H1 (cell line): ENCODE measurements around the gene KIF3B. TPM values are rescaled to one million over a fixed set of nuclear protein-coding genes. Genes with fewer than 3 reads are reported as not detected.

Experiments used
- ATF2 ChIP-seq: IDR thresholded peaks from 2 replicates; pipeline ENCODE4 v1.6.1; 2012; ENCODE audit warnings: low read length, inconsistent platforms
- EGR1 ChIP-seq: IDR thresholded peaks from 2 replicates; pipeline ENCODE4 v1.6.1; 2011; ENCODE audit warnings: low read depth, low read length, borderline replicate concordance
- EZH2 ChIP-seq: fragments of 200-600 bp; sonication (generic); IDR thresholded peaks from 2 replicates; pipeline ENCODE4 v1.7.1; 2012; ENCODE audit warnings: low read depth, mild to moderate bottlenecking, moderate library complexity, low read length, inconsistent platforms; ENCODE audit not compliant: severe bottlenecking
- GABPA ChIP-seq: IDR thresholded peaks from 2 replicates; pipeline ENCODE4 v1.6.1; 2011; ENCODE audit warnings: mild to moderate bottlenecking, low read length, moderate library complexity, borderline replicate concordance; ENCODE audit not compliant: insufficient read depth
- GTF2F1 ChIP-seq: IDR thresholded peaks from 2 replicates; pipeline ENCODE4 v1.6.1; 2012; ENCODE audit warnings: low read depth, low read length, improper control_type of control experiment, borderline replicate concordance
- JUND ChIP-seq: IDR thresholded peaks from 2 replicates; pipeline ENCODE4 v1.6.1; 2011; ENCODE audit warnings: mild to moderate bottlenecking, improper control_type of control experiment, low read length
- KDM1A ChIP-seq: fragments of 200-600, 300-600 bp; sonication (generic); IDR thresholded peaks from 2 replicates; pipeline ENCODE4 v1.7.1; 2016; ENCODE audit warnings: mild to moderate bottlenecking, low read length, borderline replicate concordance
- KDM5A ChIP-seq: fragments of 200-600 bp; IDR thresholded peaks from 2 replicates; pipeline ENCODE4 v1.7.1; 2012; ENCODE audit warnings: mild to moderate bottlenecking, low read length, inconsistent platforms, mixed read lengths
- MAFK ChIP-seq: IDR thresholded peaks from 2 replicates; pipeline ENCODE4 v1.6.1; 2012; ENCODE audit warnings: low read depth, mild to moderate bottlenecking, improper control_type of control experiment, low read length
- NRF1 ChIP-seq: IDR thresholded peaks from 2 replicates; pipeline ENCODE4 v1.6.1; 2011; ENCODE audit warnings: mild to moderate bottlenecking, low read depth, low read length, improper control_type of control experiment
- RAD21 ChIP-seq, 2 experiments: IDR thresholded peaks in 1 of 2; conservative IDR thresholded peaks in 1 of 2; 2 replicates each; pipeline ENCODE4 v1.6.1; 2011; ENCODE audit warnings: low read depth in 2 of 2, low read length in 2 of 2, improper control_type of control experiment in 1 of 2, inconsistent platforms in 1 of 2, mild to moderate bottlenecking in 1 of 2, moderate library complexity in 1 of 2
- RXRA ChIP-seq: IDR thresholded peaks from 2 replicates; pipeline ENCODE4 v1.6.1; 2011; ENCODE audit warnings: low read depth, mild to moderate bottlenecking, low read length, moderate library complexity; ENCODE audit not compliant: insufficient read depth
- SIX5 ChIP-seq: IDR thresholded peaks from 2 replicates; pipeline ENCODE4 v1.6.1; 2011; ENCODE audit warnings: mild to moderate bottlenecking, low read depth, low read length
- SP1 ChIP-seq: IDR thresholded peaks from 2 replicates; pipeline ENCODE4 v1.6.1; 2011; ENCODE audit warnings: low read depth, low read length
- SP2 ChIP-seq: IDR thresholded peaks from 2 replicates; pipeline ENCODE4 v1.6.1; 2012; ENCODE audit warnings: mild to moderate bottlenecking, low read length, inconsistent platforms
- SRF ChIP-seq: IDR thresholded peaks from 2 replicates; pipeline ENCODE4 v1.6.1; 2011; ENCODE audit warnings: mild to moderate bottlenecking, low read depth, low read length, moderate library complexity
- TAF1 ChIP-seq: IDR thresholded peaks from 2 replicates; pipeline ENCODE4 v1.6.1; 2011; ENCODE audit warnings: mild to moderate bottlenecking, low read depth, low read length
- TAF7 ChIP-seq: optimal IDR thresholded peaks from 2 replicates; pipeline ENCODE3; 2011; ENCODE audit warnings: low read depth, mild to moderate bottlenecking, inconsistent platforms, low read length, moderate library complexity, borderline replicate concordance
- TBP ChIP-seq: IDR thresholded peaks from 2 replicates; pipeline ENCODE4 v1.6.1; 2011; ENCODE audit warnings: low read depth, low read length, improper control_type of control experiment
- ZNF274 ChIP-seq: IDR thresholded peaks from 2 replicates; pipeline ENCODE4 v1.7.0; 2012; ENCODE audit warnings: low read length, borderline replicate concordance; ENCODE audit errors: extremely low read depth
- polyA plus RNA-seq, 7 experiments: library from polyadenylated mRNA; depleted of rRNA in 3 of 7; stranded (reverse) in 5 of 7; unstranded in 2 of 7; fragments of >200 nt in 5 of 7; fragments of 200-250 nt in 2 of 7; gene quantifications; 1 replicate in 5 of 7; 2 replicates in 1 of 7; 4 replicates in 1 of 7; pipeline versions ENCODE4 v1.2.1 to v1.2.3, GENCODE V29; 2011 to 2013; ENCODE audit warnings: missing spikeins in 2 of 7, mixed read lengths in 2 of 7
- total RNA-seq: library from RNA; stranded (reverse); fragmentation: NEBNext Ultra II Directional; extraction: Animal tissue kit (Norgen Biotek cat#: 25700); gene quantifications from 2 replicates; pipeline ENCODE4 v1.2.1, GENCODE V29; 2021
- TF ChIP-seq, protein P1 (sequence below): IDR thresholded peaks from 2 replicates; pipeline ENCODE4 v1.6.1; 2012; ENCODE audit warnings: inconsistent platforms

KIF3B gene
- total and polyA plus RNA-seq, 2 of the 8 experiments (the other 6 are each of a cell fraction or from before 2014, with no cell fraction given), result 10.1 to 22.4 TPM

- peak; percentile 11 to 17; a peak in 1 of 4 replicates for TF ChIP-seq RAD21 (IDR thresholded peaks at IDR 0.05 in 1 of 2, conservative IDR thresholded peaks at IDR 0.05 in 1 of 2; ENCODE audit: low read depth in 2 of 2, low read length in 2 of 2)
- TF ChIP-seq GABPA, result no peak
- TF ChIP-seq TBP, result no peak
- no peak for TF ChIP-seq SP2
- no peak for TF ChIP-seq EZH2
- no peak for TF ChIP-seq NRF1
- peak; percentile 61; the same call in 1 of the 2 replicates for TF ChIP-seq SP1
- no peak for TF ChIP-seq TAF7
- TF ChIP-seq EGR1, result peak; percentile 83
- TF ChIP-seq SIX5, result no peak
- TF ChIP-seq MAFK, result no peak
- TF ChIP-seq JUND, result no peak
- TF ChIP-seq GTF2F1, result peak; percentile 44; the same call in 1 of the 2 replicates
- no peak for TF ChIP-seq TAF1
- 0 out of 2 replicates have a peak, but pooled peaks have one; percentile 47 for TF ChIP-seq ATF2
- peak; percentile 67 for TF ChIP-seq ZNF274
- TF ChIP-seq KDM5A, result no peak
- TF ChIP-seq KDM1A, result no peak
- TF ChIP-seq, protein P1, sequence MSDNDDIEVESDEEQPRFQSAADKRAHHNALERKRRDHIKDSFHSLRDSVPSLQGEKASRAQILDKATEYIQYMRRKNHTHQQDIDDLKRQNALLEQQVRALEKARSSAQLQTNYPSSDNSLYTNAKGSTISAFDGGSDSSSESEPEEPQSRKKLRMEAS, result peak; percentile 37; the same call in 1 of the 2 replicates
- peak; percentile 96 for TF ChIP-seq RXRA
- no peak for TF ChIP-seq SRF
These were observed 81.6 kb downstream of the KIF3B start (continued) for GRCh38 chr20:32358883-32359632.
